ENCODE measurements around the gene GP1BB.
"Not testable (repeated sequence)": the region's sequence is repeated elsewhere in the genome, so short reads cannot be mapped to it uniquely, and the experiment has no call there.

Gene GP1BB

DNA sequence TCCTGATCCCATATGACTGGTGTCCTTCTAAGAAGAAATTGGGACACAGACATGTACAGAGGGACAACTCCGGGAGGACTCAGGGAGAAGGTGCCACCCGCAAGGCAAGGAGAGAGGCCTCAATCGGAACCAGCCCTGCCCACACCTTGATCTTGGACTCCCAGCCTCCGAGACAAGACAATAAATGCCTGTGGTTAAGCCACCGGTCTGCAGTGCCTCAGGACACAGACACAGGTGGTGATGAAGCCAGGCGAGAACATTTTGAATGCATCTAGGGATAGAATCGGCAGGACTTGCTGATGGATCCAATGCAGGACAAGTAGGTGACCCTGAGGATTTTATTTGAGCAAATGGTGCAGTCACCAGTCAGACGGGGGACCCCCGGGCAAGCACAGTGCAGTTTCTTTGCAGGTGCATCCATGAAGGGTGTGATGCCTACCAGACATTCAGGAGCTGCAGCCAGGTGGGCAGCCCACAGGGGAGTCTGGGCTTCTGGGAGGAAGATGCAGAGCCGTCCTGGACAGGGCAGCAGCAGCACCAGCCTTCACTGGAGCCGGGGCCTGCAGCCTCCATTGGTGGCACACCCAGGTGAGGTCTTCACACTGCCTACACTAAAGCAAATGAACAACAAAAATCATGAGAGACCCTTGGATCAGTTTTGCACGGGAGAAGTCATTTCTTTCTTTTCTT, 29.2 kb upstream of the GP1BB start:
- DNase-seq (ENCODE audit: low spot score) = no peak

DNA sequence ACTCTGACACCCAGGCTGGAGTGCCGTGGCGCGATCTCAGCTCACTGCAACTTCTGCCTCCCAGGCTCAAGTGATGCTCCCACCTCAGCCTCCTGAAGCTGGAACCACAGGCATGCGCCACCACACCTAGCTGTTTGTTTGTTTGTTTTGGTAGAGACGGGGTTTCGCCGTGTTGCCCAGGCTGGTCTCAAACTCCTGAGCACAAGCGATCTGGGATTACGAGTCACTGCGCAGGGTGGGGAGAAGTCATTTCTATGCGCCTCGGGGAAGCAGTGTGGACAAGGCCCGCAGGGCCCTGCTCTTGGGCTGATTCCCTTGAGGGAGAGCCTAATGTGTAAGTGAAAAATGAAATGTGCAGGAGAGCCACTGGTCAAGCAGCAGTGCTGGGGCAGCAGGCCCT, 28.6 kb upstream of the GP1BB start:
- DNase-seq (ENCODE audit: low spot score) = no peak

DNA sequence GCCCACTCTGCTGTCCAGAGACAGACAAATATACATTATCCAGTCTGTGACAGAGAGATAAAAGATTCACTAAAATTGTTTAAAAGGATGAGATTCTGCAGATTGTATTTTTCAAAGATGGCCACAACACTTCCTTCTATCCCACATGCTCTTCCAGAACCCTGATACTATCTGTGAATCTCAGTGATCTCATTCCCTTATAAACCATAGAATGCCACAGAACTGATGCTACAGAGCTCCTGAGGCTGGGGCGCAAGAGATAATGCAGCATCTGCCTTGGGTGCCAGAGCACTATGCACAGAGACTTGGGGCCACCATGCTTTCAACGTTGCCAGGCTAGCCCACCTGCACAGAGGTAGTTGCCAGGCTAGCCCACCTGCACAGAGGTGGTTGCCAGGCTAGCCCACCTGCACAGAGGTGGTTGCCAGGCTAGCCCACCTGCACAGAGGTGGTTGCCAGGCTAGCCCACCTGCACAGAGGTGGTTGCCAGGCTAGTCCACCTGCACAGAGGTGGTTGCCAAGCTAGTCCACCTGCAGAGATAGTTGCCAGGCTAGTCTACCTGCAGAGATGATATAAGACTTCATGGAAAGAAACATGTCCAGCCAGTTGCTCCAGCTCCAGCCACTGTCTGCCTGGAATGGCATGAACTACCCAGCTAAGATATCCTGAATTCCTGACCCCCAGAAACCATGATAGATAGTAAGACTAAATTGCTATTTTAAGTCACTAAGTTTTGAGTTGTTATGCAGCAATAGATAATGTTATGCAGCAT, 26.6 kb upstream of the GP1BB start:
- no peak for DNase-seq (ENCODE audit: low spot score)

DNA sequence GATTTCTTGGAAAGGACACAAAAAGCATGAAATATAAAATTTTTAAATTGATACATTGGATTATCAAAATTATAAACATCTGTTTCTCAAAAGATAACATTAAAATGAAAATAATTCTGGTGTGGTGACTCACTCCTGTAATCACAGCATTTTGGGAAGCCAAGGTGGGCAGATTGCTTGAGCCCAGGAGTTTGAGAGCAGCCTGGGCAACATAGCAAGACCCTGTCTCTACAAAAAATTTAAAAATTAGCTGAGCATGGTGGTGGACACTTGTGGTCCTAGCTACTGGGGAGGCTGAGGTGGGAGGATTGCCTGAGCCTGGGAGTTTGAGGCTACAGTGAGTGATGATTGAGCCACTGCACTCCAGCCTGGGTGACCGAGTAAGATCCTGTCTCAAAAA, 25.5 kb upstream of the GP1BB start:
- DNase-seq (ENCODE audit: low spot score) = not testable (repeated sequence)

DNA sequence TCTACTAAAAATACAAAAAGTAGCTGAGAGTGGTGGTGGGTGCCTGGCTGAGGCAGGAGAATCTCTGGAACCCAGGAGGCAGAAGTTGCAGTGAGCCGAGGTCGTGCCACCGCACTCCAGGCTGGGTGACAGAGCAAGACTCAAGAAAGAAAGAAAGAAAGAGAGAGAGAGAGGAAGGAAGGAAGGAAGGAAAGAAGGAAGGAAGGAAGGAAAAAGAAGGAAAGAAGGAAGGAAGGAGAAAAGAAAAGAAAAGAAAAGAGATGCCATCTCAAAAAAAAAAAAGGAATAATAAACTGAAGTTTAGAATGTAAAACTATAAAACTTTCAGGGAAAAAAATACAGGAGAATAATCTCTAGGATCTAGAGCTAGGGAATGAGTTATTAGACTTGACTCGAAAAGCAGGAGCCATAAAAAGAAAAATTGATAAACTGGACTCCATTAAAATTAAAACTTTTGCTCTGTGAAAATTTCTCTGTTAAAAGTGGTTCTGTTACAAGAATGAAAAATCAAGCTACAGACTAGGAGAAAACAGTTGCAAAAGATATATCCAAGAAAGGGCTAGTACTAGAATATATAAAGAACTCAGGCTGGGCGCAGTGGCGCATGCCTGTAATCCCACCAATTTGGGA, 22.4 kb upstream of the GP1BB start:
- DNase-seq (ENCODE audit: low spot score) = no peak

DNA sequence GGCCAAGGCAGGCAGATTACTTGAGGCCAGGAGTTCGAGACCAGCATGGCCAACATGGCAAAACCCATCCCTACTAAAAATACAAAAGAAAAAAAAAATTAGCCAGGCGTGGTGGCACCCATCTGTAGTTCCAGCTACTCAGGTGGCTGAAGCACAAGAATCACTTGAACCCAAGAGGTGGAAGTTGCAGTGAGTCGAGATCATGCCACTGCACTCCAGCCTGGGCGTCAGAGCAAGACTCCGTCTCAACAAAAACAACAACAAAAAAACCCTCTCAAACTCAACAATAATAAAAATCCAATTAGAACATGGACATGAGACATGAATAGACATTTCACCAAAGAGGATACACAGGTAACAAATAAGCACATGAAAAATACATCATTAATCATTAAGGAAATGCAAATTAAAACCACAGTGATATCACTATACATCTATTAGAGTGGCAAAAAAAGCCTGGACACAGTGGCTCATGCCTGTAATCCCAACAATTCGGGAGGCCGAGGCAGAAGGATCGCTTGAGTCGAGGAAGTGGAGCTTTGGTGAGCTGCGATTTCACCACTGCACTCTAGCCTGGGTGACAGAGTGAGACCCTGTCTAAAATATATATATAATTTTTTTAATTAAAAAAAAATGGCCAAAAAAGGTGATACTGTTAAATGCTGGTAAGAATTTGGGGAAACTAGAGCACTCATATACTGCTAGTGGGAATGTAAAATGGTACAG, 21.8 kb upstream of the GP1BB start:
- no peak for DNase-seq (ENCODE audit: low spot score)

DNA sequence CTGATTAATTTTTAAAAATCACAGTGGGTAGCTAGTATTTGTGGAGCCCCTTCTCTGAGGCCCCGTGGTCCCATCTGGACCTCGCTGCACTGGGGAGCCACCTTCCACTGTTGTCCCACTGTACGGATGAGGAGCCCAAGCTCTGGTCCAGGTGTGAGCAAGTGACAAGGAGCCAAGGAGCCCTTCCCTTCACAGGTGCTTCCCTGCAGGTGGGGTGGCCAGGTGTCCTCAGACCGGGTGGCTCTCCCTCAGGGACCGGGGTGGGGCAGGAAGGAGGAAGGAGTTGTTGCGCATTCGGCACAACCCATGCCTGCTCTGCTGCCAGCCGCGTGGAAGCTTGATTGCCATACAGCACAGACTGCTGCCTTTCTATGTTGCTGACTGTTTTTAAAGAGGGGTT, 19.5 kb upstream of the GP1BB start:
- no peak for DNase-seq (ENCODE audit: low spot score)

DNA sequence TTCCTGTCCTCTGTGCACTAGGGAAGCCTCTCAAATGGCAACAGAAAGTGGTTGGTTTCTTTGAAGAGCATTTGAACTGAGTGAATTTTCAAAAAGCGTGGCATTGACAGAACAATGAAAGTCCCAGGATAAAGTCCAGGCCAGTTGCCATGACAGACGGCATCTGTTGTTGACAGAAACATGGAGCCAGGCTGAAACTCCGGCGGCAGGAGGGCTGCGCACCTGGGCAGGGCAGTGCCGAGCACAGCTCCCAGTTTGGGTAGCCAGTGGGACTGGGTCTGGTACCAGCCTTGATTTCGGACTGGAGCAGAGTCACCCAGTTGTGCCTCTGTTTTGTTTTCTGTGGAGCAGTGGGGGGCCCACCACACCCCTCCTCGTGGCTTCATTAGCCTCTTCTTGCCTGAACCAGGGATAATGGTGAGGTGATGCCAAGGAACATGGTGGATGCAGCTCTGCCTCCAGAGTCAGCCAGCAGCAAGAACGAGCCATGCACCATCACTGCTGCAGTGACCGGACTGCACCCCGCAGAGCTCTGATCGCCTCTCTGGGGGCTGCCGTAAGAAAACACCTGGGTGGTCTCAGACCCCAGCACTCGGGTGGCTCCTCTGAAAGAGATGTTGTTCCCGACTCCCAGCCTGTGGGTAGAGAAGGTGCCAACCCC, 18.9 kb upstream of the GP1BB start:
- DNase-seq (ENCODE audit: low spot score) = no peak

DNA sequence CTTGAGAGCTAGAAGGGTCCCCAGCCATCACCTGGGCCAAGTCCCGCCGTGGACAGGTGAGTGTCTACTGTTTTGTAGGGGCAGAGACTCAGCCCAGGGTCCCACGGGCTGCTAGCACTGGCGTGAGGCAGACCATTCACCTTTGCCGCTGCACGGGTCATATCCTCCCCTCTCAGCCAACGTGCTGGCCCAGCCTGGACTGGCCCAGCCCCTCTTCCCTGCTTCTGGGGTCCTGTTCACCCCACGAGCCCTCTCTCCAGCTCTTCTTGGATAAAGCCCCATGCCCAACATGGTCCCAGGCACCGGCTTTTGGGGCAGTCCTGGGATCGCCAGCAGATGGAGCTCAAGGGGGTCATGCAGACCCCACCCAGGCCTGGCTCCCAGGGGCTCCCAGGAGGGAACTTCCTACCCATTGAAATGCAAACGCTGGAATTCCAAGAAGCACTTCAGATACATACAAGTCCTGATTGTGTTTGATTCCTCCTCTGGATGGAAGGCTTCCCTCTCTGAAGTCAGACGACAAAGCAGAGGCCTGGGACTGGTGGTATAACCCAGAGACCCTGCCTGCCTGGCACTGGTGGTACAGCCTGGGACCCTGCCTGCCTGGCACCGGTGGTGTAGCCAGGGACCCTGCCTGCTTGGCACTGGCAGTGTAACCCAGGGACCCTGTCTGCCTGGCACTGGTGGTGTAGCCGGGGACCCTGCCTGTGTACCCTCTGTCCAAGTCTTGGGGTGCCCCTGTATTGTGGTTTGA, 18.0 kb upstream of the GP1BB start:
- no peak for DNase-seq (ENCODE audit: low spot score)

DNA sequence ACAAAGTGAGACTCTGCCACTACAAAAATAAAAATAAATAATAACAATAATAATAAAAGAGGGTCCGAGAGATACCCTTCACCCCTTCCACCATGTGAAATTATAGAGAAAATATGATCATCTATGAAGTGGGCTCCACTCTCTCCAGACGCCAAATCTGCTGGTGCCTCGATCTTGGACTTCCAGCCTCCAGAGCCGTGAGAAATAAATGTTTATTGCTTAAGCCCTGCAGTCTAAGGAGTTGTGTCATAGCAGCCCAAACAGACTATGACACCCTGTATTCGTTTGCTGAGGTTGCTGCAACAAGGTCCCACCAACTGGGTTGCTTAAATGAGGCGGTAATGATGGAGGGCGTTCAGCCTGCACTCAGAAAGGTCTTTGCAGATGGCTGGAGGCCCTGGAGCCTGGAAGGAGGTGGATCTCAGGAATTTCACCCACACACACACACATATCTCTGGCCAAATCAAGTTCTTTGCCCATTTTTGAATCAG, 16.6 kb upstream of the GP1BB start:
- DNase-seq (ENCODE audit: low spot score) = no peak

DNA sequence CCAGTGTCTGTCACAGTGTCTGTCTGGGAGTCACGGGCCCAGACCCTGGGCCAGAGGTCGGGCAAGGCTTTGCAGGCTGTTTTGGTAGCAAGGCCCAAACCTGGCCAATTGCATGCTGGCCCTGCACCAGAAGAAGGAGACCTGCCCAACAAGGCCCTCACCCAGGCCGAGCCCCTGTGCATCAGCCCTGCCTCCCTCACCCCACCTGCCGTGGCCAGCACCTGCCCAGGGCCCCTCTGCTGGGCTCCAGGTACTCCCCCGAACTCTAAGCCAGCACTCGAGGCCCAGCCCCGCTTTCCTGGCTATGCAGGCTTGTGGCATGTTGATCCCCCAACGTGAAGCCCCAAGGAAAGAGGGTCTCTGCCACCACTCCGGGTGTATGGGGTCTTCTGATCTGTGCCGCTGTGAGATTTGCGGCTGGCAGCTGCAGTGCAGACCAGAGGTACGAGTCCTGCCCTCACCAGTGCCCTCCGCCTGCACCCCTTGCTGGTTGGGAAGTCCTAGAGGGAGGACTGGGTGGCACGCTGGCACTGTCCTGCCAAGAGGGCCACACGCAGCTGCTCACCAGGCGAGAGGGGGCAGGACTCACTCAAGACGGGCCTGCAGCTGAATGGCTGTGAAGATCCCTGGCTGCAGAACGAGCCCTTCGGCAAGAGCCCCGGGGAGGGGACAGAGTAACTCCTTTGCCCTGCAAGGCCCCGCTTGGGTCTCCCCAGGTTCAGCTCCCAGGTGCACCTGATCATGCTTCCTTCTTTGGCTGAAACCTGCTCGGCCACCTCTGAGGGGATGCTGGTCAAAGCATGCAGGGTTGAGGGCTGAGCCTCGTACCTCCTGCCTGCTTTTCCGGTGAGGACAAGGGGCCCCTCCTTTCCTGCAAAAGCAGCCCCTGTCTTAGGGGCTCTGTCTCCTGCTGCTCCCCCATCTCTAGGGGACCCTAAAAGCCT, 15.7 kb upstream of the GP1BB start:
- DNase-seq (ENCODE audit: low spot score) = no peak

DNA sequence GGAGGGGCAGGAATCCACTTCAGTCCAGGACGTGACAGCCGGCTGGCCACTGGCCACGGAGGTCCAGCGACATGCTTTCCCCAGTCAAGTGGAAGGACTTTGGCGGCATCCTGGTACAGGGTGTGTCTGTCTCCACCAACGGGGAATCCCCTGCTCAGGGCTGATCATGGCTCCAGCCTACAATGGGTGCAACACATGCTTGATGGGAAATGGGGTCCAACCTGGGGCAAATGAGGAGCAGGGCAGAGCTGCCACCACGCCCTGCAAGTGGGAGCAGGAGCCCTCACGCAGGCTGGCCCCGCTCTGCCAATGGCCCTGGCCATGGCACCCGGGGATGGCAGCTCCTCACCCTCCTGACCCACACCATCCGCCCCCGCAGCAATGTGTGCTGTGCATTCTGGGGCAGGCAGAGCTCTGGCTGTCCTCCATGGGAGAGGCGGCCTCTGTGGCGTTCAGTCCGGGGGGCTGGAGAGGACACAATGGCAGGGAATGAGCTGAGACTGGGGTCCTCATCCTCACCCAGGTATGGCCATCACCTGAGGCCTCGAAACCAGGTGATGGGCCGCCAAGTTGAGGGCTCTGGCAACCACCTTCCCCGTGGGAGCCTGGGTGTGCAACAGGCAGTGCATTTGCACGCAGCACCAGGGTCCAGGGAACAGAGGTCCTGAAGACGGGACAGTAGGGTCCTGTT, 14.9 kb upstream of the GP1BB start:
- no peak for DNase-seq (ENCODE audit: low spot score)

DNA sequence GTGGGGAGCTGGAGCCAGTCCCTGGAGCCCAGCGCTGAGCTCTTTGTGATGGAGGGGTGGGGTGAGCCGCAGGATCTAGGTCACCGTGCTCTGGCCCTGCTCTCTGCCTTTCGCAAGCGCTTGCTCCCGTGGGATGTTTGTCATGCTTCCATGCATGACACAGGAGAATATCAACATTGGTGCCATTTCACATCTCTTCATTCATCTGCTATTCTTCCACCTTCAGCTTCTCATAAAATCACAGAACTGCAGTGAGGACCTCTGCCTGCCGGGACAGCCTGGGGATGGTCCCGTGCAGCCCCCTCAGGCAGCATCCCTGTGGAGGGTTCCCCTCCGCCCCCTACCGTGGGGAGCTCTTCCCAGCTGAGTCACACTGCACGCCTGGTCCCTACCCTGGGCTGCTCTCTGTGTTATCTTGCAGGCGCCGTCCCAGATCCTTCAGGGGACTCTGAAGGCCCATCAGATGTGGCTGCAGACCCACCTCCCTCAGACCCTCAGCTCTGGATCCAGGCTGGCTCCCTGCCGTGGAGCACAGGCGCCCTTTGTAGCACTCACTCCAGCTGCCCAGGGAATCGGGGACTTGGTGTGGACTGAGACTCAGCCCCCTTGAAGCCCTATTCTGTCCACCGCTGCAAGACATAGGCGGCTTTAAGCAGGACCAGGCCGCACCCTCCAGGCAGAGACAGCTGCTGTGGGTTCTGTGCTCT, 14.1 kb upstream of the GP1BB start:
- no peak for DNase-seq (ENCODE audit: low spot score)

DNA sequence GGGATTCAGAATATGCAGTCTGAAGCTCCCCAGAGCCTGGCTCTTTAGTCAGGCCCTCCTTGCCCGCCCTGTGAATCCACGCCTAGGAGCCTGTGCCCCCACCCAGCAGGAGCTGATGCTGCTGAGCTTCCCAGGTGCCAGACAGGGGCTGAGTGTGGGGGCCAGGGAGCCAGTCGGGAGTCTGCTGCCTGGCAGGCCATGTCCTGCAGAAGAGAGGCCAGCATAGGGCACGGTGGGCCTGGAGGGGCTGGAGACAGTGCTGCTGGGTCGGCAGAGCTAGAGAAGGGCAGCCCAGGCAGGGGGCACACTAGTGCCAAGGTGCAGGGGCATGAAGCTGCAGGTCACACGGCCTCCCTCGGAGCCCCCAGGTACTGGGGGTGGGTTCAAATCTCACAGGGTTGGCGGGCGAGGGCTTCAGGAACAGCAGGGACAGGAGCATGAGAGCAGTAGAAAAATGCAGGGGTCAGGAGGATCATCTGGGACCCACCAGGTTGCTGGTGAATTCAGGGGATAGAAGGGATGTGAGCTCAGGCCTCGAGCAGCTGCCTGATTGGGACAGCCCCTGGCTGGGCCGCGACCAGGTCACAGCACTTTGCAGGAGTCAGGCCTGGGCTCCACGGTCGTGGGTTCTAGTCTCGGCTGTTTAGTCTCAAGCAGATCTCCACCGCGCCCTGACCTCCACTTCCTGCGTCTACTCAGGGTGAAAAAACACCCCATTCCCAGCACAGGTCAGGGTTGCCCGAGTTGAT, 13.1 kb upstream of the GP1BB start:
- no peak for DNase-seq (ENCODE audit: low spot score)

DNA sequence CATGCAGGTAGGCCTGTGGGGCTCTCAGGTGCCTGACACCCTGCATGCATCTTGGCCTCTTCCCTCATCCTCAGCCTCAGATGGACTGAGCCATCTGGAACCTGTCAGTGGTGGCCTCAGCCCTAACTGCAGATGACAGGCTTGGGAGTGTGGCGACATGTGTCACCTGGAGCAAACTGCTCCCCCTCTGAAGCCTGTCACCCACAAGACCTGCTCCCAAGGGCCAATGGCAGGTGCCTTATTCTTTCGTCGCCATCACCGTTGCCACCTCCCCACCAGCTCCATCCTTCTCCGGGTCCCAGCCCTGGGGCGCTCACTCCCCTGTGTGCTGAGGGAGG, 12.6 kb upstream of the GP1BB start:
- no peak for DNase-seq (ENCODE audit: low spot score)

DNA sequence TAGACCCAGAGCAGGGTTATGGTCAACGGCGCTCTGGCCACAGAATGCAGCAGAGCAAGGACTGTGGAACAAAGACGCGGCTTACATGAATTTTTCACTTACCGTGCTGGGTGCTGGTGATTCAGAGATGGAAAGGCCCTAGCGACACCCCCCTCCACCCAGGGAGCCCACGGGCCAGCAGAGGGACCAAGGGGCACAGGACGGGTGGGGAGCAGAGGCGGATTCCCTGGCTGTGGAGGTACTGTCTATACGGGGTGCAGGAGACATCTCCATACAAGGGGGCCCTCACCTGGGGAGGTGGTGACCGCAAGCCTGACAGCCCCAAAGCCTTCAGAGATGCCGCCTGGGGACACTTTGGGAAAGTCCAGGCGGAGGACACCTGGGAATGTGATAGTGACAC, 10.1 kb upstream of the GP1BB start:
- no peak for DNase-seq (ENCODE audit: low spot score)

DNA sequence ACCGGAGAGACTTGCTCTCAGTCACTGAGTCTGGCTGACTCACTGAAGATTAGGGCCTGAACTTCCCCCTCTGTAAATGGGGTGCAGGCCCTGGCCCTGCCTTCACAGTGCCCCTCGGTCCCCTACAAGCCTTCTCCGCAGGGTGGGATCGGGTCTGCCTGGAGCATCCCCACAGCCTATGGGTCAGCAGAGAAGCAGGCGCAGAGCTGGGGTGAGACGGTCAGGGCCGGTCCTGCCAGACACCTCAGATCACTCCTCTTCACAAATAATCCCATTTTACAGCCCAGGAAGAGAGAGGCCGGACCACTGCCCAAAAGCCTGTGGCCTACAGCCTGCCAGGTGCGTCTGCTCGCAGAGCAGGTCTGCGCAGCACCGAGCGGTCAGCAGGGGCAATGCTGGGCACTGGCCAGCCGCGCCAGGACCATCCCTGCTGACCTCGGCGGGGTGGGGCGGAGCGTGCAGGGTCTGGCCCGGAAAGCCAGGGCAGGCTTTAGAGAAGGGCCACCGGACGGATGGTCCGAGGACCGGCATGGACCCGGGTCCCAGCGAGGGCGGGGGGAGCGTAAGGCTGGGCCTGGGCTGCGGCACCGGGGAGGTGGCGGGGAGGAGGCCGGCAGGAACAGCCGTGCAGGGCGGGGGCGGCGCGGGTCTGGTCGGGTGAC, 9.6 kb upstream of the GP1BB start:
- no peak for DNase-seq (ENCODE audit: low spot score)

Measured in kidney tubule cell (primary cell).